ENCODE data around the gene PPP1R2C.

The PPP1R2C gene

GRCh38 chrX:42748067-42748850, 29.7 kb downstream of the PPP1R2C start:
- no peak for DNase-seq (ENCODE audit: low spot score)

DNA sequence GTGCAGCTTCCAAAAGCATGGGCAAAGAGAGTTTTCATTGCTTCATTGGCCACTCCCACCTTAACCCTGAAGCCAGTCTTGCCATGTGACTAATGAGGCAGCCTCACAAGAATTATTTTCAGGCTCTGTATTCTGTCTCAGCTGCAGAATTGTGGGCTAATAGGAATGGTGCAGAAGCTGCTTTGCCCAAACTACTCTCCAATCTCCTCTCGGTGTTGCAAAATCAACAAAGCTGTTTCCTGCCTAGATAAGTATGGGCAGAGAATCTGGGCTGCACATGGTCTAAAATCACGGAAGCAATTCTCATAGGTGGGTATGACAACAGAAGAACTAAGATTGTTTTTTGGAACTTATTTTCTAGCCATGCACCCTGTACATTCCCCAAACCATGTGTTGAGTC, 31.4 kb downstream of the PPP1R2C start:
- DNase-seq (ENCODE audit: low spot score) = no peak

DNA sequence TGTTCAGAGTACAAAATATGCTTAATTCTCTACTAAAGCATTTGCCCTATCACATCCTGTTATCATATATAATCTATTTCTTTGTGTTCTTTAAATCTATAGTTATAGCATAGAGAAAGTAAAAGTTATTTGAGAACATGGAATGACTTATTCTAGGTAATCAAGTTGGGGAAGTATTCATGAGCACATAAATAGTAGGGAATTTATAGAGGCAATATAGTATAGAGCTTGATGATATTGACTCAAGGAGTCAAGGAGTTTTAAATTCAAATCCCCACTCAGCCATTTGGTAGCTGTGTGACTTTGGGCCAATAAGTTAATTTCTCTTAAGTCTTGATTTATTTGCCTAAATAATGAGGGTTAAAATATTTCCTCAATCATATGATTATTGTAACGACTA, 37.5 kb downstream of the PPP1R2C start:
- no peak for DNase-seq (ENCODE audit: low spot score)

GRCh38 chrX:42739741-42740140, 38.2 kb downstream of the PPP1R2C start:
- no peak for DNase-seq (ENCODE audit: low spot score)

GRCh38 chrX:42739258-42739657, 38.7 kb downstream of the PPP1R2C start:
- no peak for DNase-seq (ENCODE audit: low spot score)

GRCh38 chrX:42738552-42738951, 39.4 kb downstream of the PPP1R2C start:
- no peak for DNase-seq (ENCODE audit: low spot score)

DNA sequence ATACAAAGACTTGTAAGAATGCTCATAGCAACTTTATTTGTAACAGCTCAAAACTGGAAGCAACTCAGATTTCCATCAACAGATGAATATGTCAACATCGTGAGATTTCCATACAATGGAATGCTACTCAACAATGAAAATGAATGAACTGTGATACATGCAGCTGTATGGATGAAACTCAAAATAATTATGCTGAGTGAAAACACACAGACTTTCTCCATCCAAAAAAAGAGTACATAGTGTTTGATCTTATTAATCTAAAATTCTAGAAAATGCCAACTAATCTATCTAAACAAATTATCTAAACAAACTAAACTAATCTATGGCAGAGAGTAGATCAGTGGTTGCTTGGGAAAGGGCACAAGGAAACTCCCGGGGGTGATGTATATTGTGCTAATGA, 42.7 kb downstream of the PPP1R2C start:
- DNase-seq (ENCODE audit: low spot score) = no peak

DNA sequence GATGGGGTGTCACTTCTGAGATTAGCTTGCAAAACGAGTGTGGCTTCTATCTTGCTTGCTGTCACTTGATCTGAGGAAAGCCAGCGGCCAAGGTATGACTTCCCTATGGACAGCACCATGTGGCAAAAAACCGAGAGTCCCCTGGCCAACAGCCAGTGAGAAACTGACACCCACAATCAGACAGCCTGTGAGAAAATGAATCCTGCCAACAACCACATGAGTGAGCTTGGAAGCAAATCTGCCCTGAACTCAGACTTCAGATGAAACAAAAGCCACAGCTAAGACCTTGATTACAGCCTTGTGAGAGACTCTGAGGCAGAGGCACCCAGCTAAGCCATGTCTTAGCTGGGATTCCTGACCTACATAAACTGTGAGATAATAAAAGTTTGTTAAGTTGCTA, 45.5 kb downstream of the PPP1R2C start:
- no peak for DNase-seq (ENCODE audit: low spot score)

All from germinal center (tissue), 1 donor.